Stromal cell of bone marrow (primary cell): Measurements from ENCODE around the gene SLC4A5.

ENCODE experiments used
- DNase-seq: peaks from one replicate; pipeline ENCODE4 v3.0.0-alpha.2; 2012; ENCODE audit warnings: low read depth

The SLC4A5 gene

GRCh38 chr2:74269667-74270066 is 73.5 kb downstream of the SLC4A5 start:
- no peak for DNase-seq

GRCh38 chr2:74267068-74267467 is 76.1 kb downstream of the SLC4A5 start:
- DNase-seq: no peak

DNA sequence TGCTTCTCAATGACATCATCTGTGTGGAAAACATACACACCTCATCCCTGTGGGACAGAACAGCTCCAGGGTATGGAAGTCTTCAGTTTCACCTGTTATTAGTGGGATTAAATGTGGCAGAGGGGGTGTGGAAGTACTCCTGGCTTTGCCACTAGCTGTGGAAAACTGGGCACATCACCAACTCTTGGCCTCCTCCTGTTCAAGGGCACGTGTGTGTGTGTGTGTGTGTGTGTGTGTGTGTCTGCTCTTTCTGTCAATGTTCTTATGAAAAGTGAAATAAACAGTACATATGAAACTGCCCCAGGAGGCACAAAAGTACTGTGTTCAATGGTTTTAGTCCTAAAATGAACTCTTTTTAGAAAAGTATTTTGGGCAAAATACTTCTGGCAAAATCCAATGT is 78.9 kb downstream of the SLC4A5 start:
- DNase-seq: no peak

- no peak for DNase-seq
Measured at GRCh38 chr2:74262681-74263080, 80.5 kb downstream of the SLC4A5 start.

GRCh38 chr2:74261204-74261864 is 81.9 kb downstream of the SLC4A5 start:
- peak; percentile 31 for DNase-seq

DNA sequence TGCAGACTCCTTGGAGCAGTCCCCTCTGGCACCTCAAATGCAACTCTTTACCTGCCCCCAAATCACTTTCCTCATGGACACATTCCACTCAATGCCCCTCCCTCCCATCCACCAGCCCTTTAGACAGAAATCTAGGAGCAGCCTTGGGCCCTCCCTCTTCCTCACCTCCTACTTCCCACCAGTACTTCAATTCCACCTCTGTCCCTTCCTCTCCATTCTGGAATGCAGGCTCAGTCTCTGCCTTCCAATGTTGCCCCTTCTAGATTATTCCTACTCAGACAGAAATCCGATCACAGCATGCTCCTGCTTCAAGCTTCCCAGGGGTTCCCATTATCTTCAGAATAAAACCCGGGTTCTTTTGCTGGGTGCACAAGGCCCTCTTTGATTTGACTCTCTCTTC is 82.7 kb downstream of the SLC4A5 start:
- no peak for DNase-seq

DNA sequence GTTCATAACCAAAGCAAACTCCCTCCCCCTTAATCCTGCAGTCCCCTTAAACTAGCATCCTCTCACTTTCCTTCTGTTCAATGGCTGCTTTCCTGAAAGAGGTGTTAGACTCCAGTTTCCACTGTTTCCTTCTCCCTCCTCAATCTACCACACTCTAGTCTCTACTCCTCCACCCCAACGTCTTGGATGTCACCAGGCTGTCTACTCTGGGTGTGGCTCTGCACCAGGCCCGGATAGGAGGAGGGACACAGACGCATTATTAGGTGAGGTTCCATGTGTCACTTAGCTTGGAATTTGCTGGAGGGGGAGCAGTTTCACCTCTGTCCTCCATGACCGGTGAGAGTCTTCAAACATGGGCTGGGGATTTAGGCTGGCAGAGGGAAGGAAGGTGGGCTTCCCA is 83.5 kb downstream of the SLC4A5 start:
- no peak for DNase-seq

- no peak for DNase-seq
Measured at GRCh38 chr2:74259191-74259590, 84.0 kb downstream of the SLC4A5 start.

DNA sequence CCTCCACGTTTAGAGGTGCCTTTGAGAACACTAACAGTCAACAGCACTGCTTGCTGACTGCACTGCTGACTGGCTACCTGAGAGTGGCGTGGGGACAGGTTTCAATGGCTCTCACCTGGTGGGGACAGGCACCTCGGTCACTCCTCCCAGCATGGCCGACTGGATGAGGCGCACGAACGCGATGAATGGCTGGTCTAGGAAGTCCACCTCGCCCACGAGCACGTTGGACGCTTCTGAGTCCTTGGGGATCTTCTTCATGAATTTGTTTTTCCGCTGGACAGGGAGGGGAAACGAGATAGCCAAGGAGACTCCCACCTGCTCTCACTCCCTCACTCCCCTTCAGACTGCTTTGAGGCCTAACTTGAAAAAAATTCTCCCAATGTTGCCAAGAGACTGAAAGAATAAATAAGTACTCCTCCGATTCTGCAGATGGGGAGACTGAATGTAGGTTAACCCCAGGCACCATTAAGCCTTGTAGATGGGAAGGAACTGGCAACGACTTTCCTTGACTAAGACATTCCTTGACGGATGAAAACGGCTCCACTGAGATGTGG is 87.5 kb downstream of the SLC4A5 start:
- no peak for DNase-seq

- DNase-seq: peak; percentile 35
Measured at GRCh38 chr2:74253971-74254310, 89.3 kb downstream of the SLC4A5 start.

- no peak for DNase-seq
Measured at GRCh38 chr2:74253306-74253970, 89.8 kb downstream of the SLC4A5 start.

- no peak for DNase-seq
Measured at GRCh38 chr2:74252862-74253261, 90.4 kb downstream of the SLC4A5 start.

DNA sequence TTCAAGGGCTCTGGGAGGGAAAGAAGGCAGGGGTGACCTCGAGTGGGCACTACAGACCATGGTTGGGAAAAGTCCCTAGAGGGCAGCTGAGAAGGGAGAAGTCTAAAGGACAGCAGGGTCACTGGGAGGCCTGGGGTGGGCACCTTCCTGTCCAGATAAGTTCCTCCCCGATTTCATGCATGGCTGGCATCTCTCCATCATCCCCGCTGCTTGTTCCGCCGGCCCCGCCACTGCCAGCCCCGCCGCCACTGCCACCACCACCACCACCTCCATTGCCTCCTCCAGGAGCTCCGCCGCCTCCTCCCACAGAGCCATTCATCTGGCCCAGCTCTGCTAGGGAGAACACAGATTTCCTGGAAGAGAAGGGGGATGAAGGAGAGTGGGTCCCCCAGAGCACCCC is 91.2 kb downstream of the SLC4A5 start:
- DNase-seq: no peak

DNA sequence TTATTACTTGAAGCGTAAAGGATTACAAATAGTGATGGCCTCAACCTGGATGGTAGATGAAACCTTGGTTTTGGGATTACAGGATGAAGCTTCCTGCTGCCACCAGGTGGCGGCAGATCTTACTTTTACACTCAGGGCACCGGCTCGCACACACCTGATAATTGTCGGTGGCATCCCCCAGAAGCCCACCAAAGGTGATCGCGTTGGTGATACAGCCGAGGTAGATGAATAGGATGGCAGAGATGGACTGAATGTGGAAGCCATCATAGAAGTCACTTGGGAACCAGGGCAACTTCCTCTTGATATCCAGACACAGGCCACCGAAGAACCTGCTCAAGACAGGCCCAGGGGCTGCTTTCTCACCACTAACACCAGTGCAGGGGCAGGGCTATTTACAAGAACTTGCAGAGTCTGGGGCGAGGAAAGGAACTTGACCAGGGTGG is 93.0 kb downstream of the SLC4A5 start:
- peak; percentile 13 for DNase-seq

DNA sequence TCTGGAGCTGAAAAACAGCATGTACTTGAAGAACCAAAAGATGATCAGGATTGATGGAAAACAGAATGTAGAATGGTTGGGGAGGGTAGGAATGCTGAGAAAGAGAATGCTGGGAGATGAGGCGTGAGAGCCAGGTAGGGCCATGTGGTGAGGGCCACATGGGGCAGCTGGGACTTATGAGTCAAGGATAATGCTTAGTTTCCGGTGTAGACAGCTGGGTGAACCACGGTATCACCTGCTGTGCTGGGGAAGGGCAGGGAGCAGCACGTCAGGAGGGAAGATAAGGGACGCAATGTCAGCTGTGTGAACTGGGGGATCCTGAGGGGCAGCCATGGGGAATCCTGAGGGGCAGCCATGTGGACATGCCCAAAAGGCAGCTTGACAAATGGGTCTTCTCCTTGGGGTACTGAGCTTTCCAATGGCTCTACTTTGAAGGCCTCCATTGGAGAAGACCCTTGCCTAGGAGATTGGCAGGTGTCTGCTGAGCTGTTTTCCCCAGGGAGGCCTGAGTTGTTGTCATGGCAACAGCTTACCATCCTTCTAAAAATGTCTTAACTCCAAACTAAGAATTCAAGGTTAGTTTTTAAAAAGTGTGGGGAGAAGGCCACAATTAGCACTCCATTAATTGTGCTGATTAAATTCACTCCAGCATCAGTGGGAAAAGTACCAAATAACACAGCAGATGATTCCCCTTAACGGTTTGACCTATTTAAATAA is 93.7 kb downstream of the SLC4A5 start:
- DNase-seq: no peak

DNA sequence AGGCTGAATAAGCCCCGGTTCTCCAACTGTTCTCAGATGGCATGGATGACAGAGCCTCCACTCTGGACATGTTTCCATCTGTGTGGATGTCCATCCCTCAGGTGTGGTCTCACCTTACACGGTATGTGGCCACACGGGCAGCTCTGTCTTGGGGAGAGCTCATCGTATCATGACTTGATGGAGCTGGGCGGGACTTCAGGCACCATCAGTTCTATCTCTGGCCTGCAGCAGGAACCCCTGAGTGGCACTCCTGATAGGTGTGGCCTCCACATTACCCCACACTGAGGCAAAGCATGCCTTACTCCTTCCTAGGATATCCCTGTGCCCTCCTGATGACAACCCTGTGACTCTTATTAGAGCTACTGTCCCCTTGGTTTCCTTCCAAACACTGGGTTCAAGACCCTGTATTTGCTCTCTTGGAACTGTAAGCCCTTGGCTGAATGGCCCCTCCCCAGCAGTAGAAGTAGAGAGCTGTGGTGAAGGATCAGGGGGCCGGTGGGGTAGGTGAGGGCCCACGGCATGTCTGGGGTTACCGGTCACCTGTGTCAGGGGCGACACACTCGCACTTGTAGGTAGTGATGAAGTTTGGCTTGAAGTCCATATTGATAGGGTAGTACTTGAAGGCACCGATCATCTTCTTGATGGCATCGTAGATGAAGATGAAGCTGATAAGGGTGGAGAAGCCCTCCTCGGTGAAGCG is 96.6 kb downstream of the SLC4A5 start:
- DNase-seq: no peak

DNA sequence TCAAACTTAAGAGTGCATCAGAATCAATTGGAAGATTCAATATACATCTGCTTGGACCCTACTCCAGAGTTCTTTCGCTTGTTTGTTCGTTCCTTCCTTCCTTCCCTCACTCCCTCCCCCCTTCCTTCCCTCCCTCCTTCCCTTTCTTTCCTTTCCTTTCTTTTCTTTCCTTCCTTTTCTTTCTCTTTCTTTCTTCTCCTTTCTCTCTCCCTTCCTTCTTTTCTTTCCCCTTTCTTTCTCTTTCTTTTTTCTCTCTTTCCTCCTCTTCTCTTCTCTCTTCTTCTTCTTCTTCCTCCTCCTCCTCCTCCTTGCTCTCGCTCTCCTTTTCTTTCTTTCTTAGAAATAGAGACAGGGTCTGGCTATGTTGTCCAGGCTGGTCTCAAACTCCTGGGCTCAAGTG is 98.9 kb downstream of the SLC4A5 start:
- DNase-seq: no peak

- DNase-seq: no peak
Measured at GRCh38 chr2:74242354-74243071, 100.7 kb downstream of the SLC4A5 start.

- no peak for DNase-seq
Measured at GRCh38 chr2:74239346-74239745, 103.9 kb downstream of the SLC4A5 start.

- peak; percentile 66 for DNase-seq
Measured at GRCh38 chr2:74238879-74239278, 104.3 kb downstream of the SLC4A5 start.

- DNase-seq: no peak
Measured at GRCh38 chr2:74235041-74235440, 108.2 kb downstream of the SLC4A5 start.

DNA sequence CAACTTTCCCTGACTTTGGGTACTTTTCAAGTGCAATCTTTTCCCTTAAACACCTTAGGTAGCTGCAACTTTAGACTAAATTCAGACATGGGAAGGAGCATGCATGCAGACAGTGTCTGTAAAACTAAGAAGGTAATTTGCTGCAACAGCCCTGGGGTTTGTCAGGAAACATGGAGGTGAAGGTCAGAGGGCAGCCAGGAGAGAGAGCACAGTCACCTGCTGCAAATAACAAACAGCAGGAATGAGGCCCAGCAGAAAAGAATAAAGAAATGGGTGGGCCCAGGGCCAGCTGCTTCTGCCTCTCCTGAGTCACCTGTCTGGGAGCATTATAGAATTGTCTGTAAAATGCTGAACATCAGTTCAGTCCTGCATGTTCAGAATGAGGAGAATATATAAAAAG is 109.6 kb downstream of the SLC4A5 start:
- DNase-seq: no peak
